OCI-LY7 (cell line): ENCODE data around the gene ANKRD39. TPM values are rescaled to one million over a fixed set of nuclear protein-coding genes. Genes with fewer than 3 reads are reported as not detected.

ENCODE experiments used
- BruUV-seq: library from RNA; stranded (reverse); fragments of 400-500 nt; replicated peaks from 2 replicates; lab custom pipeline; 2021; lab: Mats Ljungman, UMichigan
- CTCF ChIA-PET: fragments of 300-600 bp; sonication (Branson Sonifier 250); formaldehyde crosslinking; loops from one replicate; lab custom pipeline; 2022; ENCODE audit warnings: antibody characterized with exemption; ENCODE audit not compliant: unreplicated experiment; lab: Charles Lee
- POLR2A ChIA-PET: fragments of 300-600 bp; sonication (Branson Sonifier 250); formaldehyde crosslinking; loops from one replicate; lab custom pipeline; 2022; ENCODE audit warnings: antibody characterized with exemption; lab: Charles Lee
- DNase-seq: peaks from one replicate; pipeline ENCODE4 v3.0.0-alpha.2; 2015; ENCODE audit warnings: low spot score
- H2AFZ ChIP-seq: fragments of 200-600 bp; sonication (generic), shearing (Covaris generic); 2 replicates; pipeline ENCODE4 v1.6.1; 2014; ENCODE audit warnings: mild to moderate bottlenecking, antibody characterized with exemption, low read length, moderate library complexity
- H3K27ac ChIP-seq: fragments of 200-600 bp; sonication (generic); 2 replicates; pipeline ENCODE4 v1.5.1; 2014; ENCODE audit warnings: mixed run types, low read depth, mild to moderate bottlenecking, moderate library complexity, low read length, inconsistent platforms; ENCODE audit not compliant: poor library complexity, severe bottlenecking
- H3K36me3 ChIP-seq: fragments of 200-600 bp; sonication (generic); 2 replicates; pipeline ENCODE4 v1.6.1; 2014; ENCODE audit warnings: mild to moderate bottlenecking, antibody characterized with exemption, low read length, moderate library complexity, mixed read lengths; ENCODE audit not compliant: insufficient read depth
- H3K4me1 ChIP-seq: fragments of 200-600 bp; sonication (generic); 2 replicates; pipeline ENCODE4 v1.5.1; 2014; ENCODE audit warnings: mild to moderate bottlenecking, low read length; ENCODE audit not compliant: insufficient read depth, poor library complexity, severe bottlenecking
- H3K4me2 ChIP-seq: fragments of 200-600 bp; sonication (generic); 2 replicates; pipeline ENCODE4 v1.6.1; 2014; ENCODE audit warnings: mild to moderate bottlenecking, low read length
- H3K4me3 ChIP-seq: fragments of 200-600 bp; sonication (generic); 2 replicates; pipeline ENCODE4 v1.5.1; 2014; ENCODE audit warnings: mild to moderate bottlenecking, low read depth, low read length; ENCODE audit not compliant: poor library complexity, severe bottlenecking
- H3K79me2 ChIP-seq: fragments of 200-600 bp; sonication (generic); 2 replicates; pipeline ENCODE4 v1.6.1; 2016; ENCODE audit warnings: low read depth, mild to moderate bottlenecking, low read length, moderate library complexity, mixed read lengths; ENCODE audit not compliant: insufficient read depth
- H3K9me2 ChIP-seq: fragments of 200-600 bp; sonication (generic); 2 replicates; pipeline ENCODE4 v1.6.1; 2016; ENCODE audit warnings: mild to moderate bottlenecking, low read length, mixed read lengths; ENCODE audit not compliant: insufficient read depth
- H3K9me3 ChIP-seq: fragments of 200-600 bp; sonication (generic); 2 replicates; pipeline ENCODE4 v1.6.1; 2014; ENCODE audit warnings: mild to moderate bottlenecking, mixed run types, low read length, mixed read lengths
- H4K20me1 ChIP-seq: fragments of 200-600 bp; sonication (generic); 2 replicates; pipeline ENCODE4 v1.6.1; 2014; ENCODE audit warnings: mild to moderate bottlenecking, antibody characterized with exemption, low read length, moderate library complexity, mixed read lengths; ENCODE audit not compliant: insufficient read depth
- EZH2phosphoT487 ChIP-seq: fragments of 200-600 bp; sonication (generic); IDR thresholded peaks from 2 replicates; pipeline ENCODE4 v1.6.1; 2018; ENCODE audit warnings: low read depth, borderline replicate concordance, mild to moderate bottlenecking, mixed run types, antibody characterized with exemption, low read length, moderate library complexity, mixed read lengths
- intact Hi-C: fragments of 100-400 bp; cut with micrococcal nuclease; formaldehyde crosslinking; loops from one replicate; pipeline ENCODE4 v1.10.0; 2022; ENCODE audit not compliant: unreplicated experiment
- total RNA-seq, 2 experiments: library from RNA; depleted of rRNA in 1 of 2; stranded (reverse); fragments of >200 nt in 1 of 2; shearing (Covaris generic) in 1 of 2; gene quantifications; 2 replicates each; pipeline ENCODE4 v1.2.3, GENCODE V29; 2014 to 2022
- TF ChIP-seq, protein P1 (sequence below): fragments of 200-600 bp; sonication (generic); conservative IDR thresholded peaks from 2 replicates; pipeline ENCODE4 v1.5.1; 2014; ENCODE audit warnings: mild to moderate bottlenecking, antibody characterized with exemption, low read length, moderate library complexity, mixed read lengths

The ANKRD39 gene
- total RNA-seq, 2 experiments from 2014 or later = 22.2 to 24.1 TPM

DNA sequence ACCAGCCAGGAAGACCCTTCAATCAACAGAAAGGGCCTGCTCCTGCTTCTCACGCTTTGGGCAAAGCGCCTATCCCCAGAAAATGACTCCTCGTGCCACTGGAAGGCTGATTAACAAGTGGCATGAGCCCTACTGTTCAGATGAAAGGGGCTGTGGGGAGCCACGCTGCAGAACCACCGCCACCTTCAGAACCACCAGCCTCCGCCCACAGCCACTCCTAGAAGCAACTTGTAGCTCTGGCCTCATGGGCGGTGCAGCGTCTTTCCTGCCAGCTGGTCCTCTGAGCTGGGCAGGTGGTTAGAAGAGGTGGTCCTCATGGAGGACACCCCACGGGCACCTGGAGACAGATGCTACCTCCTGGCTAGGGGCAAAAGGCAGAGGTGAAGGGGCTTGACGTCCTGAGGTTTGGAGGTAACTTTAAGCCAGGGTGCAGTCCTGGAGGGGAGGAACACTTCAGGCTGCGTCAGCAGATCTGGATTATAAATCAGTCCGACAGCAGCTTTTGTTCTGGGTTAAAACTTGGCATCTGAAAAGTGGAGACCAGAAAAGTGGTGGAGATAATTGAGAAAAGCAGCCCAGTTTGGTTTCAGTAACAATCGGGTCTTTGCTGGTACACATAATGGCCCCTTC is 12.9 kb upstream of the ANKRD39 start:
- no peak overlapping the region for H3K4me2 ChIP-seq
- H4K20me1 ChIP-seq = no peaks in the 10 kb centered on the region
- no peak overlapping the region for H2AFZ ChIP-seq
- no peaks in the 10 kb centered on the region for H3K9me3 ChIP-seq
- no TSS peak for BruUV-seq
- H3K4me3 ChIP-seq = no peak overlapping the region
- intact Hi-C loops = no loop called here
- TF ChIP-seq, protein P1, sequence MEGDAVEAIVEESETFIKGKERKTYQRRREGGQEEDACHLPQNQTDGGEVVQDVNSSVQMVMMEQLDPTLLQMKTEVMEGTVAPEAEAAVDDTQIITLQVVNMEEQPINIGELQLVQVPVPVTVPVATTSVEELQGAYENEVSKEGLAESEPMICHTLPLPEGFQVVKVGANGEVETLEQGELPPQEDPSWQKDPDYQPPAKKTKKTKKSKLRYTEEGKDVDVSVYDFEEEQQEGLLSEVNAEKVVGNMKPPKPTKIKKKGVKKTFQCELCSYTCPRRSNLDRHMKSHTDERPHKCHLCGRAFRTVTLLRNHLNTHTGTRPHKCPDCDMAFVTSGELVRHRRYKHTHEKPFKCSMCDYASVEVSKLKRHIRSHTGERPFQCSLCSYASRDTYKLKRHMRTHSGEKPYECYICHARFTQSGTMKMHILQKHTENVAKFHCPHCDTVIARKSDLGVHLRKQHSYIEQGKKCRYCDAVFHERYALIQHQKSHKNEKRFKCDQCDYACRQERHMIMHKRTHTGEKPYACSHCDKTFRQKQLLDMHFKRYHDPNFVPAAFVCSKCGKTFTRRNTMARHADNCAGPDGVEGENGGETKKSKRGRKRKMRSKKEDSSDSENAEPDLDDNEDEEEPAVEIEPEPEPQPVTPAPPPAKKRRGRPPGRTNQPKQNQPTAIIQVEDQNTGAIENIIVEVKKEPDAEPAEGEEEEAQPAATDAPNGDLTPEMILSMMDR = no peak
- TF ChIP-seq EZH2phosphoT487 = no peak
- H3K9me2 ChIP-seq = no peaks in the 10 kb centered on the region
- CTCF ChIA-PET = no interaction called here
- H3K27ac ChIP-seq = no peak overlapping the region
- POLR2A ChIA-PET = interaction anchor here (0.6 kb wide), 1 partner anchor 11 kb away, joined by 4 read pairs; no protein-coding TSS in a partner anchor
- H3K79me2 ChIP-seq = no peaks in the 10 kb centered on the region
- H3K36me3 ChIP-seq = no peaks in the 10 kb centered on the region
- DNase-seq = no peak
- peaks cover 16% of the 10 kb centered on the region for H3K4me1 ChIP-seq

DNA sequence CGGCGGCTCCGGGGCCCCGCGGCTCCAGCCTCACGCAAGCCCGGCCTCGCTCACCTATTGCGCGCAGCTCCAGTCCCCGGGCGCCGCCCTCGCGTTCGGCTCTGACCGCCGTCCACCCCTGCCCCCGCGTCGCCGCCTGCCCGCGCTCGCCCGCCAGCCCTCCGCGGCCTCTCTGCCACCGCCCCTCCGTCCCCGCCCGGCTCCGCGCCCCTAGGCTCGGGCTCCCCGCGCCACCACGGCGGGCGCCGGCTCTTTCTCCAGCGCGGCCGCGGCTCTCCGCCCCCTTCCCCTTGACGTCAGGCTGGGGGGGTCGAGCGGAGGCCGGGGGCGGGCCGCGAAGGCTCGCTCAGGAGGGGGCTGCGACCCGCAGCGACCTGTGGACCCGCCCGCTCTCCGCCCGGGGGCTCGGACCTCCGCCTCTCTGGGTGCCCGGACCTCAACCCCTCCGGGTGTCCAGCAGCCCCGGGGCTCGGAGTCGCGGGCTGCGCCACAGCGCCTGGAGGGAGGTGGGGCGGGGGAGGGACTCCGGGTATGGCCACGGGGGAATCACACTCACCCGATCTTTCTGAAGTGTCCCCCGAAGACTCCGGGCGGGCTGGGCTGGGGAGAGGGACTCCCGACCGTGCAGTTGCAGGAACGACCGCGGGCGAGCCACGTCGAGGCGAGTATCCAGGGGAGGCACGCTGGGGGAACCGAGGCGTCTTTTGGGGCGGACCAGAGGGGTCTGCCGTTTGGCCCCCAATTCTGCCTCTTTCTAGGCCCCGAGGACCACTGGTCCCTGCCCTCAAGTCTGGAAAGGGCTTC is 12.2 kb upstream of the ANKRD39 start, which contains the start of gene SEMA4C:
TSS of gene SEMA4C (minus strand) at position 259 of the 804 bp plus-strand sequence. CDS start 2,194 bp downstream, outside the sequence.
- no peak for TF ChIP-seq EZH2phosphoT487
- TF ChIP-seq, protein P1 = no peak
- Histone ChIP-seq H3K4me2 (peak within 1 kb of the TSS; percentile 59), H3K4me1 (peaks cover 16% of the 10 kb centered on the region), H3K9me2 (no peaks in the 10 kb centered on the region), H2AFZ (no peak within 1 kb of the TSS), H3K4me3 (peak within 1 kb of the TSS; percentile 61), H3K9me3 (no peaks in the 10 kb centered on the region), H3K36me3 (no peaks in the 10 kb centered on the region), H4K20me1 (no peaks in the 10 kb centered on the region), H3K27ac (no peak within 1 kb of the TSS), H3K79me2 (no peaks in the 10 kb centered on the region)
- POLR2A ChIA-PET = no interaction called here
- no peak for DNase-seq
- intact Hi-C loops = no loop called here
- BruUV-seq = no TSS peak
- CTCF ChIA-PET = no interaction called here
